Measurements from ENCODE around the gene EVPLL.

GRCh38 chr17:18377437-18378204 lies at the start of gene EVPLL:
- TF ChIP-seq CTCF (IDR thresholded peaks at IDR 0.05; ENCODE audit: insufficient read depth, low read length) (no peak), POLR2AphosphoS5 (IDR thresholded peaks at IDR 0.05; ENCODE audit: low read depth) (peak; percentile 76)

Measured in HL-60 (cell line).